HG03565 (cell line): Measurements from ENCODE around the gene PPP2R5D.
"Not testable (repeated sequence)": the region's sequence is repeated elsewhere in the genome, so short reads cannot be mapped to it uniquely, and the experiment has no call there.

Experiments used
- ATAC-seq: cut with Tn5 transposase; IDR thresholded peaks from one replicate; pipeline ENCODE4 v1.9.1; 2021; ENCODE audit warnings: mild to moderate bottlenecking, moderate library complexity; ENCODE audit not compliant: unreplicated experiment

The PPP2R5D gene

GRCh38 chr6:42988486-42989020 is 4.2 kb downstream of the PPP2R5D start:
- no peak for ATAC-seq

- ATAC-seq, result no peak
Observed at GRCh38 chr6:42989923-42990322, 5.6 kb downstream of the PPP2R5D start.

- ATAC-seq, result no peak
Observed at GRCh38 chr6:42993445-42993844, 9.1 kb downstream of the PPP2R5D start.

- ATAC-seq, result no peak
Observed at GRCh38 chr6:42996513-42996912, 12.1 kb downstream of the PPP2R5D start.

- not testable (repeated sequence) for ATAC-seq
Observed at GRCh38 chr6:42998205-42998604, 13.8 kb downstream of the PPP2R5D start.

- ATAC-seq, result no peak
Observed at GRCh38 chr6:43001843-43002242, 17.5 kb downstream of the PPP2R5D start.

- ATAC-seq, result no peak
Observed at GRCh38 chr6:43005844-43006243, 21.5 kb downstream of the PPP2R5D start.

GRCh38 chr6:43006251-43006650 is 21.9 kb downstream of the PPP2R5D start:
- ATAC-seq, result no peak

- ATAC-seq, result no peak
Observed at GRCh38 chr6:43007126-43007525, 22.8 kb downstream of the PPP2R5D start.

- no peak for ATAC-seq
Observed at GRCh38 chr6:43009124-43009523, 24.8 kb downstream of the PPP2R5D start.

GRCh38 chr6:43011207-43011606 is 26.8 kb downstream of the PPP2R5D start:
- no peak for ATAC-seq

GRCh38 chr6:43012364-43012763 is 28.0 kb downstream of the PPP2R5D start:
- no peak for ATAC-seq

- no peak for ATAC-seq
Observed at GRCh38 chr6:43013097-43013842, 28.9 kb downstream of the PPP2R5D start.

GRCh38 chr6:43013843-43014433 is 29.6 kb downstream of the PPP2R5D start, which contains the start of the genes KLHDC3 and MEA1:
TSS of gene KLHDC3 (plus strand) at chr6:43014249. CDS start at chr6:43017193, 2,944 bp downstream.
TSS of gene MEA1 (minus strand) at chr6:43013946. CDS start at chr6:43013813, 133 bp downstream.
- peak; percentile 82 for ATAC-seq

GRCh38 chr6:43014434-43014909 is 30.1 kb downstream of the PPP2R5D start:
- no peak for ATAC-seq

GRCh38 chr6:43016176-43016942 is 32.0 kb downstream of the PPP2R5D start:
- ATAC-seq, result no peak

- no peak for ATAC-seq
Observed at GRCh38 chr6:43016943-43017334, 32.6 kb downstream of the PPP2R5D start.

- no peak for ATAC-seq
Observed at GRCh38 chr6:43019152-43019551, 34.8 kb downstream of the PPP2R5D start.

GRCh38 chr6:43020052-43020705 is 35.8 kb downstream of the PPP2R5D start:
- no peak for ATAC-seq

- no peak for ATAC-seq
Observed at GRCh38 chr6:43020847-43021246, 36.5 kb downstream of the PPP2R5D start.
